Esophagus squamous epithelium (tissue), 4 donors: ENCODE measurements around the gene UBE3B.

Experiments
- CTCF ChIP-seq, 6 experiments: fragments of 450-650 bp in 4 of 6; fragments of 200-600 bp in 2 of 6; sonication (generic) in 2 of 6; IDR thresholded peaks; one replicate each; pipeline ENCODE4 v1.5.1; 2016 to 2019; ENCODE audit warnings: antibody characterized with exemption in 6 of 6, mild to moderate bottlenecking in 4 of 6, moderate library complexity in 4 of 6
- POLR2A ChIP-seq, 4 donors: fragments of 450-650 bp; IDR thresholded peaks; one replicate each; pipeline ENCODE4 v1.6.1; 2017; ENCODE audit warnings: antibody characterized with exemption in 4 of 4, mild to moderate bottlenecking in 4 of 4, moderate library complexity in 3 of 4

GRCh38 chr12:109487181-109488050, 10.0 kb downstream of the UBE3B start:
- TF ChIP-seq CTCF (IDR thresholded peaks at IDR 0.05): no peak
- TF ChIP-seq POLR2A (IDR thresholded peaks at IDR 0.05): no peak
